Ovary (tissue), 3 donors: ENCODE results near the gene SPCS3.

Experiments used
- POLR2A ChIP-seq: fragments of 450-650 bp; IDR thresholded peaks from one replicate; pipeline ENCODE4 v1.6.1; 2017; ENCODE audit warnings: antibody characterized with exemption, mild to moderate bottlenecking, moderate library complexity
- TF ChIP-seq, protein P1 (sequence below), 3 donors: fragments of 450-650 bp in 2 of 3; fragments of 200-600 bp in 1 of 3; IDR thresholded peaks; one replicate each; pipeline versions ENCODE4 v1.5.1 to v1.8.0; 2016 to 2022; ENCODE audit warnings: antibody characterized with exemption in 3 of 3, mild to moderate bottlenecking in 1 of 3
- donor health status: DM: no; HTN: no; CAD: no.

DNA sequence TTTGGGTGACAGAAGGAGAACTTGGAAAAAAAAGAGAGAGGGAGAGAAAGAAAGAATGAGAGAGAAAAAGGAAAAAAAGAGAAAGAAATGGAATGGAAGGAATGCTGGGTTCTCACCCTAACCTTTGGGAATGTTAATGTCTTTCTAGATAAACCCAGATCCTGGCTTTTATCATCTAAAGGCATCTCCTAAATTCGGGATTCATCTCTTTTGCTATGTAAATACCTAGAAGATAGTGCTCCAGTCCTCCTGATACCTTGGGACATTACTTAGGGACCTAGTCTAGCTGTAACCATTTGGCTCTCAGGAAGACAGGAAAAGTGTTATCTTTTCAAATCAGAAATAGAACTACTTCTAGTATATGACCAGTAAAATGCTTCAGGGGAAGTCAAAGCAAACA, 15.8 kb upstream of the SPCS3 start:
- no peak for TF ChIP-seq POLR2A
- TF ChIP-seq, protein P1, sequence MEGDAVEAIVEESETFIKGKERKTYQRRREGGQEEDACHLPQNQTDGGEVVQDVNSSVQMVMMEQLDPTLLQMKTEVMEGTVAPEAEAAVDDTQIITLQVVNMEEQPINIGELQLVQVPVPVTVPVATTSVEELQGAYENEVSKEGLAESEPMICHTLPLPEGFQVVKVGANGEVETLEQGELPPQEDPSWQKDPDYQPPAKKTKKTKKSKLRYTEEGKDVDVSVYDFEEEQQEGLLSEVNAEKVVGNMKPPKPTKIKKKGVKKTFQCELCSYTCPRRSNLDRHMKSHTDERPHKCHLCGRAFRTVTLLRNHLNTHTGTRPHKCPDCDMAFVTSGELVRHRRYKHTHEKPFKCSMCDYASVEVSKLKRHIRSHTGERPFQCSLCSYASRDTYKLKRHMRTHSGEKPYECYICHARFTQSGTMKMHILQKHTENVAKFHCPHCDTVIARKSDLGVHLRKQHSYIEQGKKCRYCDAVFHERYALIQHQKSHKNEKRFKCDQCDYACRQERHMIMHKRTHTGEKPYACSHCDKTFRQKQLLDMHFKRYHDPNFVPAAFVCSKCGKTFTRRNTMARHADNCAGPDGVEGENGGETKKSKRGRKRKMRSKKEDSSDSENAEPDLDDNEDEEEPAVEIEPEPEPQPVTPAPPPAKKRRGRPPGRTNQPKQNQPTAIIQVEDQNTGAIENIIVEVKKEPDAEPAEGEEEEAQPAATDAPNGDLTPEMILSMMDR (IDR thresholded peaks at IDR 0.05), result no peak
